ENCODE measurements around the gene BRI3BP. TPM values are rescaled to one million over a fixed set of nuclear protein-coding genes. Genes with fewer than 3 reads are reported as not detected.
A peak's percentile ranks its signal among the peaks of the same experiment; 100 is the strongest.

BRI3BP gene
- total RNA-seq, 2 experiments from 2014 or later, result 17.1 to 17.2 TPM

DNA sequence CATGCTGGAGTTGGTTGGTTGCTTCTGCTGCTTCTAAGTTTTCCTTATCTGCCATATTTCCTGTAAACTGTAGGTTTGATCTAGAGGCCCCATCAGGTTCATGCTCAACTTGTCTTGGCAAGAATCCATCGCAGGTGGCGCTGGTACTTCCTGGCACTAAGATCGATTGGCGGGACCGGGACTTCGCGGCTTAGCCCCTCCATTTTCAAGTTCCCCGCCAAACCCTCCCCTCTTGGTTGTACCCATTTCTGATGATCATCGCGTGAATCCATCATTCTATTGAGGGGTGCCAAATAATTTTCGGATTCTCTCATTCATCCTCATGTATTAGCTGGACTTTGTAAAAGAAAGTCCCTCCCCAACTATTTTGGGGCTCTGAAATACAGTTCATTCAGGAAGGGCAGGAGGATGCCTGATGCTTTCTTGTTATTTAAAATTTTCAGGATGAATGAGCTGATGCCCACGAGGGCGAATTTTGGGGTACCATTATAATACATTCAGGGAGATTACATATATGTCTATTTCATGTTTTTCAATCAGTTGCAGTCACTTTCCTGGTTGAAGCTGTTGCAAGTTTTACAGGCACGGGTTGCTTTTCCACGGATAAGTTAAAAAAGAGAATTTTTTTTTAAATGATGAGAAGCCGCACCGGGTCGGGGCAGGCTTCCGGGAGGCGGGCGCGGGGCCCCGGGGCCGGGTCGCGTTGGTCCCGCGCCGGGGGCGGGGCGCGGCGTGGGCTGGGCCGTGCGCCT, 395 bp upstream of the BRI3BP start:
- Mint-ChIP-seq H3K9me3 (no peaks in the 10 kb centered on the region), H3K4me1 (peaks cover 24% of the 10 kb centered on the region), H3K36me3 (peaks cover 4% of the 10 kb centered on the region), H3K27ac (peak overlapping the region; percentile 91), H3K27me3 (no peaks in the 10 kb centered on the region), H3K4me3 (peak overlapping the region; percentile 83)
- ATAC-seq (ENCODE audit: low read depth) (peak; percentile 65), DNase-seq (peak; percentile 87)
- POLR2A ChIA-PET, result interaction anchor here (0.5 to 2.6 kb wide), 7 partner anchors 42 to 79 kb away, joined by 3 to 8 read pairs (median 4); partner anchors contain the start of gene UBC

DNA sequence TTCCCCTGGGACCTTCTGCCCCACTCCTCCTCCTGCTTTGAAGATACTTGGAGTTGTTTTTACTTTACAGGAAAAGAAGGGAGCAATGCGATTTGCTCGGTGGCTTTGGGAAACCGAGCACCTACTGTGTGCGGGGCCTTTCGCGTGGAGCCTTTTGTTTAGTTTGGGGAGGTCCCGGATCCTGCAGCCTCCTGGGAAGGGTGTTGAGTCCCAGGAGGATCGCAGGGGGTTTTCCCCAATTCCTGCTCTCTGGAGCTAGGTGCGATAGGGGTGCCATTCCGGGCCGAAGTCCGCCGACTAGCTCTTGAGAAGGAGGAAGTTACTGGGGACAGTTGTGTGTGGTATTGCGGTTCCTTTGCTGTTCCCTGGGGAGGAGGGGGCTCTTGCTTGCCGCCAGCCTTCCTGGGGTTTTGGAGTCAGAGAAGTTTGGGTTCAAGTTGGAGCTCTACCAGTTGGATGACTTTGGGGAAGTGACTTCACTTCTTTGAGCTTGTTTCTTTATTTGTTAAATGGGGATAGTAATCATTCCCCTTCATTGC, 1.1 kb downstream of the BRI3BP start:
- DNase-seq (no peak), ATAC-seq (ENCODE audit: low read depth) (no peak)
- Mint-ChIP-seq H3K27ac (peak overlapping the region; percentile 84), H3K36me3 (peaks cover 7% of the 10 kb centered on the region), H3K9me3 (no peaks in the 10 kb centered on the region), H3K4me1 (peaks cover 18% of the 10 kb centered on the region), H3K4me3 (peak overlapping the region; percentile 95), H3K27me3 (no peaks in the 10 kb centered on the region)
- POLR2A ChIA-PET, result interaction anchor here (1.3 to 2.6 kb wide), 5 partner anchors 54 to 80 kb away, joined by 3 to 8 read pairs (median 5); partner anchors contain the start of gene UBC

DNA sequence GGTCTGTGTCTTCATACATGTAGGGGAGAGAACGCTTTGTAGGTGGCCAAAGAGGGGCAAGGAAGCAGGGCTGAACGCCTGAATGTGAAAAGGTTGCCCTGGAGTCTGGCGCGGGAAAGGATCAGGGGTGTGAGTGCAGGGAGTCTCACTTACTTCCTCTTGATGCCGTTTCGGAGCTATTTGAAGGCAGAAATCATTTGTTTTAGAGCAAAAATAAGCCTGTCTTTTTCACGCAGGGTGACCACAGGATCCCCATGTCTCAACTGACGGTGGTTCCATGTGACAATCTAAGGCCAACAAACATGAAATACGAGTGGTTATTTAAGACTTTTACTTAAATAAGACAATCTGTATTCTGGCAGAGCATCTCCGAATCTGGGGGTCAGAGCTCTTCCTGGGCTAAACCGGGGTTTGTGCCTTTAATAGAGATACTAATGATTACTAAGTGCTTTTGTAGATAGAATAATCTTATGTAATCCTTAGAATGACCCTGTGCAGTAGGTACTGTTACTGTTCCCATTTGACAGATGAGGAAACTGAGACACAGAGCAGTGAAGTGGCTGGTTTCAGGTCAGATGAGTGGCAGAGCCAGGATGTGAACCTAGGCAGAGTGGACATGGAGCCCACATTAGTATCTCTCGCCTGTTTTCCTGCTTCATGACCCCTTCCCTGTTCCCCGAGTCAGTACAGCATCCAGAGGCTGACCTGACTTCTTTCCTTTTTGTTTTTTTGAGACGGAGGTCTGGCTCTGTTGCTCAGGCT, 1.9 kb downstream of the BRI3BP start:
- H3K9me3 Mint-ChIP-seq, result no peaks in the 10 kb centered on the region
- H3K27me3 Mint-ChIP-seq, result no peaks in the 10 kb centered on the region
- peak overlapping the region; percentile 84 for H3K27ac Mint-ChIP-seq
- no peak for DNase-seq
- peaks cover 18% of the 10 kb centered on the region for H3K4me1 Mint-ChIP-seq
- peak overlapping the region; percentile 95 for H3K4me3 Mint-ChIP-seq
- POLR2A ChIA-PET, result interaction anchor here (0.7 to 2.6 kb wide), 5 partner anchors 54 to 81 kb away, joined by 3 to 8 read pairs (median 4); partner anchors contain the start of gene UBC
- H3K36me3 Mint-ChIP-seq, result peaks cover 7% of the 10 kb centered on the region
- ATAC-seq (ENCODE audit: low read depth), result no peak

DNA sequence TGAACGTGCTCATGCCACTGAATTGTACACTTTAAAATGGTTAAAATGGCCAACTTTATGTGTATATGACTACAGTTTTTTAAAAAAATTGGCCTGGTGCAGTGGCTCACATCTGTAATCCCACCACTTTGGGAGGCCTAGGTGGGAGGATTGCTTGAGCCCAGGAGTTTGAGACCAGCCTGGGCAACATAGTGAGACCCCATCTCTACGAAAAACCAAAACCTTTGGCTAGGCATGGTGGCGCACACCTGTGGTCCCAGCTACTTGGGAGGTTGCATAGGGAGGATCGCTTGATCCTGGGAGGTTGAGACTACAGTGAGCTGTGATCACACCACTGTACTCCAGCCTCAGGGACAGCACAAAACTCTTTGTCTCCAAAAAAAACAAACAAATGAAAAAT, 5.3 kb downstream of the BRI3BP start:
- no peak overlapping the region for H3K4me3 Mint-ChIP-seq
- no peaks in the 10 kb centered on the region for H3K27me3 Mint-ChIP-seq
- DNase-seq (no peak), ATAC-seq (ENCODE audit: low read depth) (no peak)
- POLR2A ChIA-PET, result no interaction called here
- H3K36me3 Mint-ChIP-seq, result peaks cover 11% of the 10 kb centered on the region
- H3K9me3 Mint-ChIP-seq, result no peaks in the 10 kb centered on the region
- H3K4me1 Mint-ChIP-seq, result peaks cover 19% of the 10 kb centered on the region
- no peak overlapping the region for H3K27ac Mint-ChIP-seq

DNA sequence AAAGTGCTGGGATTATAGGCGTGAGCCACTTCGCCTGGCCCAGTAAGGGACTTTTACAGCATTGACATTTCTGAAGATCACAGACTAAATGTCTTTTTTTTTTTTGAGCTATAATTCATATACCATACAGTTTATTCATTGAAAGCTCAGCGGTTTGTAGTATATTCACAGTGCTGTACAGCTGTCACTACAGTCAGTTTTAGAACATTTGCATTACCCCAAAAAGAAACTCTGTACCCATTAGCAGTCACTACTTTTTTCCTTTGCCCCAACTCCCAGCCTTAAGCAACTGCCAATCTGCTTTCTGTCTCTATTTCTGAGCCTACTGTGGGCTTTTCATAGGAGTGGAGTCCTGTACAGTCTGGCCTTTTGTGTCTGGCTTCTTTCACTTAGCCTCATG, 8.2 kb downstream of the BRI3BP start:
- ATAC-seq (ENCODE audit: low read depth) (no peak), DNase-seq (no peak)
- no peak overlapping the region for H3K27ac Mint-ChIP-seq
- no peaks in the 10 kb centered on the region for H3K27me3 Mint-ChIP-seq
- H3K4me3 Mint-ChIP-seq, result no peak overlapping the region
- POLR2A ChIA-PET, result interaction anchor here (0.6 kb wide), 1 partner anchor 55 kb away, joined by 4 read pairs; no protein-coding TSS in a partner anchor
- peaks cover 13% of the 10 kb centered on the region for H3K36me3 Mint-ChIP-seq
- H3K9me3 Mint-ChIP-seq, result no peaks in the 10 kb centered on the region
- peaks cover 7% of the 10 kb centered on the region for H3K4me1 Mint-ChIP-seq

DNA sequence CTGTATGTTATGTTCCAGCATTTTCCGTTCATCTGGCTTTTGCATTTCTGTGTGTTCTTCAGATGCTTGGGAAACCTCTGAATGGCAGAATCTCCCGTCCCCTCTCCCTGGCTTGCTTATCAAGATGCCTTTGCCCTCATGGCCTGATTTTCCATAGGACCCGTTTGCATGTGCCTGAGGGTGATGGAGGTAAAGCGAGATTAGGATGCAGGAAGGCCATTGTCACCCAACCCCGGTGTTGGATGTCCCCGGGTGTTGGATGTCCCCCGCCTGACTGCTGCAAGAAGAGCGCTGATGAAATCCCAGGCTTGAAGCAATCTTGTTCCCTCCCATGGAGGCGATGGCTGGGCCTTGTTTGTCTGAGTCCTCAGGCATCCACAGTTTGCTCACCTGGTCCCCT, 9.6 kb downstream of the BRI3BP start:
- Mint-ChIP-seq H3K27ac (peak overlapping the region; percentile 3), H3K27me3 (no peaks in the 10 kb centered on the region), H3K36me3 (peaks cover 17% of the 10 kb centered on the region), H3K4me1 (peaks cover 10% of the 10 kb centered on the region), H3K4me3 (no peak overlapping the region), H3K9me3 (no peaks in the 10 kb centered on the region)
- no peak for DNase-seq
- ATAC-seq (ENCODE audit: low read depth), result no peak
- POLR2A ChIA-PET, result no interaction called here

DNA sequence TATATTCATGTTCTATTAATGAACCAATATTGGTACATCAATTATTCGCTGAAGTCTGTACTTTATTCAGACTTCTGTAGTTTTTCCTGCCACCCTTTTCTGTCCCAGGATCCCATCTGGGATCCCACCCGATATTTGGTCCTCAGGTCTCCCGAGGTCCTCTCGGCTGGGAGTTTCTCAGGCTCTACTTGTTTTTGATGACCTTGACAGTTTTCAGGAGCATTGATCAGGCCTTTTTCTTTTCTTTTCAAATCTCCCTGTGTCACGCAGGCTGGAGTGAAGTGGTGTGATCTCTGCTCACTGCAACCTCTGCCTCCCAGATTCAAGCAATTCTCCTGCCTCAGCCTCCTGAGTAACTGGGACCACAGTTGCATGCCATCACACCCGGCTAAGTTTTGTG, 11.2 kb downstream of the BRI3BP start:
- Mint-ChIP-seq H3K4me3 (no peak overlapping the region), H3K4me1 (peaks cover 10% of the 10 kb centered on the region), H3K27ac (no peak overlapping the region), H3K9me3 (no peaks in the 10 kb centered on the region), H3K36me3 (peaks cover 13% of the 10 kb centered on the region), H3K27me3 (no peaks in the 10 kb centered on the region)
- ATAC-seq (ENCODE audit: low read depth) (no peak), DNase-seq (no peak)
- POLR2A ChIA-PET, result no interaction called here

DNA sequence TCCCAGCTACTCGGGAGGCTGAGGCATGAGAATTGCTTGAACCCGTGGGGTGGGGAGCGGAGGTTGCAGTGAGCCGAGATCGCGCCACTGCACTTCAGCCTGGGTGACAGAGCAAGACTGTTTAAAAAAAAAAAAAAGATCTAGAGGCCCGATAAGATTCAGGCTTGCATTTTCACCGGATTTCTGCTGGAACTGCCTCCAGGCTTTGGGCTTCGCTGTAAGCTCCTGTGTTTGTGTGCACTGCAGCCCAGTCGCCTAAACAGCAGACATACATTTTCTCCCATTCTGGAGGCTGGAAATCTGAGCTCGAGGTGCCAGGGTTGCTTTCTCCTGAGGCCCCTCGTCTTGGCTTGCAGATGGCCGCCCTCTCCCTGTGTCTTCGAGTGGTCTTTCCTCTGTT, 12.2 kb downstream of the BRI3BP start:
- no peak overlapping the region for H3K27ac Mint-ChIP-seq
- no peak for DNase-seq
- no peaks in the 10 kb centered on the region for H3K9me3 Mint-ChIP-seq
- peaks cover 8% of the 10 kb centered on the region for H3K4me1 Mint-ChIP-seq
- no peak overlapping the region for H3K4me3 Mint-ChIP-seq
- POLR2A ChIA-PET, result no interaction called here
- ATAC-seq (ENCODE audit: low read depth), result no peak
- peaks cover 16% of the 10 kb centered on the region for H3K36me3 Mint-ChIP-seq
- no peaks in the 10 kb centered on the region for H3K27me3 Mint-ChIP-seq

DNA sequence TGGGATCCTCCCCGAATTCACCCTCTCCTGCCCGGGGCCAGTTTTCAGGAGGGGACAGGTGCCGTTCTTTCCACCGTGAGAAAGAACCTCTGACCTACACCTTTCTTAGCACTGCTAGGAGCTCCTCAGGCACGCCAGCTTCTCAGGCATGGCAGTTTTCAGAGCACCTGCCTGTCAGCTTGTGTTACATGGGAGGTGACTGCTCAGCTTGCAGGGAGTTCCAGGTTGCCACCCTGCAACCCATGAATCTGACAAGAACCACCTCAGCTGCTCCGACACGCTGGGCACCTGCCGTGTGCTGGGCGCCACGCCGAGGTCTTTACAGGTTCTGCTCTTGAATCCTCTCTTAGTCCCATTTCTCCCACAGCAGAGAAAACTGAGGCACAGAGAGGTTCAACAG, 12.9 kb downstream of the BRI3BP start:
- Mint-ChIP-seq H3K9me3 (no peaks in the 10 kb centered on the region), H3K27ac (no peak overlapping the region), H3K36me3 (peaks cover 16% of the 10 kb centered on the region), H3K4me3 (no peak overlapping the region), H3K27me3 (no peaks in the 10 kb centered on the region), H3K4me1 (peaks cover 8% of the 10 kb centered on the region)
- ATAC-seq (ENCODE audit: low read depth), result no peak
- POLR2A ChIA-PET, result no interaction called here
- DNase-seq, result no peak

DNA sequence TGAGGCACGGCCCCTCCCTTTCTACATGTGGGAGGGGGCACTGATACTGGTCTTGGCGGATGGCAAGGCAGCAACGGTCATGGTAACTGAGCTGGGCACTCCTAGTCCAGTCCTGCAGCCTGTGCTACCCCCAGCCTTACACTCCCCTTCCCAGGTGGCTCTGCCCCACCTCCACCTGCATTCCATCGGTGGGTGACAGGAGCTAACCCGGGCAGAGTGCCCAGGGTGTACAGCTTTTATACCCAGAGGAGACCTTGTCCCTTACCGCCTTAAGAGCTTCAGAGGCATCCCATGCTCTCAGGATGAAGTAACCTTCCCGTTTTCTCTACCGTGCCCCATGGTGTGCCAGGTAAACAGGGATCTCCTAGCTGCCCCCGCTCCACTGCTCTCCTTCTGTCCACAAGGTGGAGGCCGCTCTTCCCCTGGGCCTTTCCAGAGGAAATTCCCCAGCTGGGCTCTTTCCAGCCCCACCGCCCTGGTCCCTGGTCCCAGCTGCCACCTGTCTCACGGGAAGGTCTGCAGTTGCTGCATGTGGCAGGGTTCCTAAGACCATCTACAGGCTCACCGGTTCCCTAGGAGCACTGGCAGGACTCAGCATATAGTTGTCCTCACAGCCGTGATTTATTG, 20.5 kb downstream of the BRI3BP start:
- H3K4me3 Mint-ChIP-seq, result no peak overlapping the region
- no peaks in the 10 kb centered on the region for H3K27me3 Mint-ChIP-seq
- H3K27ac Mint-ChIP-seq, result no peak overlapping the region
- peaks cover 12% of the 10 kb centered on the region for H3K36me3 Mint-ChIP-seq
- POLR2A ChIA-PET, result interaction anchor here (0.6 kb wide), 1 partner anchor 33 kb away, joined by 3 read pairs; no protein-coding TSS in a partner anchor
- H3K4me1 Mint-ChIP-seq, result no peaks in the 10 kb centered on the region
- no peak for DNase-seq
- H3K9me3 Mint-ChIP-seq, result no peaks in the 10 kb centered on the region
- ATAC-seq (ENCODE audit: low read depth), result no peak

DNA sequence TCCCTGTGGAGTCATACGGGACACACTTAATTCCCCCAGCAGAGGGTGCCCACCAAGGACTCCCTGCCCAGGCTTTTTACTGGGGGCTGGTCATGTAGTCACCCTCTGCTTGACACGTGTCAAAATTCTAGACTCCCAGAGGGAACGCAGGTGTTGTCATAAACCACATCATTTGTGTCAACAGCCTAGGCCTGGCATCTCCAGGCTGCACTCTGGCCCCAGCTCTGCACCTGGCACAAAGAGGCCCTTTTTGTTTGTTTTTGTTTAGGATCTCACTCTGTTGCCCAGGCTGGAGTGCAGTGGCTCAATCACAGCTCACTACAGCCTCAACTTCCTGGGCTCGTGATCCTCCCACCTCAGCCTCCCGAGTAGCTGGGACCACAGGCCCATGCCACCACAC, 21.1 kb downstream of the BRI3BP start:
- H3K27ac Mint-ChIP-seq, result no peak overlapping the region
- ATAC-seq (ENCODE audit: low read depth), result no peak
- POLR2A ChIA-PET, result no interaction called here
- H3K9me3 Mint-ChIP-seq, result no peaks in the 10 kb centered on the region
- H3K4me3 Mint-ChIP-seq, result no peak overlapping the region
- no peaks in the 10 kb centered on the region for H3K4me1 Mint-ChIP-seq
- H3K27me3 Mint-ChIP-seq, result no peaks in the 10 kb centered on the region
- no peak for DNase-seq
- H3K36me3 Mint-ChIP-seq, result peaks cover 13% of the 10 kb centered on the region

DNA sequence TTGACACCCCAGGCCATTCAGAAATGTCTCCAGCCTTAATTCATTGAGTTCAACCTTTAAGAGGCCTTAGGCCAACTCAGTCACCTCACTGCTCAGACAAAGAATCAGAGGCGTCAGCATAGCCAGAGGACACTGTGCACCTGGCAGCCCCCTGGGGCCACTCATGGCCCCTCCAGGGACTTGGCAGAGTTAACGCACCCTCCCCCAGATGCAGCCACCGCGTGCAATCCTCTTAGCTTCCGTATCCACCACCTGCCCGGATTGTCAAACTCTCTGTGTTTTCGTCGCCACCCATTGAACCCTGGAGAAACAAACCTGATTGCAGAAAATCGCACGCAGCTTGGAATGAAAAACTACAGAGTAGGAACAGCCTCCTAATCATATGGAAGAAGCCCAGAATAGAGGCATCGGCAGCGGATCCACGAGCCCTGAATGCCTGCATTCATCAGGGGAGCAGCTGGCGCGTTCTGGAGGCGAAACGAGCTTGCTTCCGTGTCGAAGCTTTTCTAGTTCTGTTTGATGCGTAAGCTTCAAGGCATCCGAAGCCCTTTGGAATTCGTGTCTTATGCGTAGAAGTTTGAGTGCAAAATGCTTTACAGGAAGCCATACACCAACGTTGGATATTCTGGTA, 22.4 kb downstream of the BRI3BP start:
- Mint-ChIP-seq H3K36me3 (peaks cover 10% of the 10 kb centered on the region), H3K27me3 (no peaks in the 10 kb centered on the region), H3K27ac (no peak overlapping the region), H3K9me3 (no peaks in the 10 kb centered on the region), H3K4me3 (no peak overlapping the region), H3K4me1 (no peaks in the 10 kb centered on the region)
- ATAC-seq (ENCODE audit: low read depth) (no peak), DNase-seq (no peak)
- POLR2A ChIA-PET, result interaction anchor here (0.7 kb wide), 1 partner anchor 375 kb away, joined by 3 read pairs; no protein-coding TSS in a partner anchor

DNA sequence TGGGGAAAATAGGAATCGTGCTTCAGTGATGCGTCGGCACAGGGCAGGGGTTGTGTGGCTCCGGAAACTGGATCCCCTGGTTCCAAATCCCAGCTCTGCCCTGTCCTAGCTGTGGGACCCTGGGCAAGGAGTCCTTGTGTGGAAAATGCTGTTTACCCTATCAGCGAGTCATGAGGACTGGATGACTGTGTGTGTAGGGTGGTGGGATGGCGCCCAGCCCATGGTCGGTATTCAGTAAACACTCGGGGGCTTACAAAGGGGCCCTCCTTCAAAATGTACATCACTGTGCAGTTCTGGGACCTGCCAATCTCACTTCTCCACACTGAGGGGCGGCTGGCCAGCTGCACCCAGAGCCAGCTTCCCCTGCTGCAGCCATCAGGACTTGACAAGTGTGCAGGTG, 24.4 kb downstream of the BRI3BP start:
- ATAC-seq (ENCODE audit: low read depth) (no peak), DNase-seq (no peak)
- no peaks in the 10 kb centered on the region for H3K4me1 Mint-ChIP-seq
- H3K9me3 Mint-ChIP-seq, result no peaks in the 10 kb centered on the region
- no peaks in the 10 kb centered on the region for H3K27me3 Mint-ChIP-seq
- POLR2A ChIA-PET, result no interaction called here
- H3K27ac Mint-ChIP-seq, result no peak overlapping the region
- peaks cover 17% of the 10 kb centered on the region for H3K36me3 Mint-ChIP-seq
- no peak overlapping the region for H3K4me3 Mint-ChIP-seq
